DMS53 (cell line): ENCODE data around the gene MGAT3.
"Not testable (repeated sequence)": the region's sequence is repeated elsewhere in the genome, so short reads cannot be mapped to it uniquely, and the experiment has no call there.

ENCODE experiments used
- DNase-seq: peaks from one replicate; lab custom pipeline; 2025; lab: John Stamatoyannopoulos, UW

MGAT3 gene

GRCh38 chr22:39456522-39457197 is at the start of gene MGAT3:
MGAT3 (plus strand) TSS chr22:39457012; CDS start chr22:39487348, 30,336 bp downstream.
- DNase-seq = peak; percentile 39

- DNase-seq = no peak
These were observed 48.6 kb upstream of the MGAT3 start for GRCh38 chr22:39408173-39408572.

GRCh38 chr22:39408807-39409206 is 48.0 kb upstream of the MGAT3 start:
- DNase-seq = no peak

GRCh38 chr22:39409516-39410029 is 47.2 kb upstream of the MGAT3 start:
- DNase-seq = no peak

- DNase-seq = no peak
These were observed 46.5 kb upstream of the MGAT3 start for GRCh38 chr22:39410264-39410663.

- DNase-seq = not testable (repeated sequence)
These were observed 44.9 kb upstream of the MGAT3 start for GRCh38 chr22:39411828-39412365.

GRCh38 chr22:39413204-39413603 is 43.6 kb upstream of the MGAT3 start:
- DNase-seq = not testable (repeated sequence)

GRCh38 chr22:39414377-39414776 is 42.4 kb upstream of the MGAT3 start:
- no peak for DNase-seq

- DNase-seq = no peak
These were observed 41.9 kb upstream of the MGAT3 start for GRCh38 chr22:39414886-39415285.

- DNase-seq = no peak
These were observed 41.3 kb upstream of the MGAT3 start for GRCh38 chr22:39415506-39415905.

GRCh38 chr22:39416319-39416718 is 40.5 kb upstream of the MGAT3 start:
- no peak for DNase-seq

GRCh38 chr22:39417641-39418040 is 39.2 kb upstream of the MGAT3 start:
- no peak for DNase-seq

- no peak for DNase-seq
These were observed 38.1 kb upstream of the MGAT3 start for GRCh38 chr22:39418696-39419095.

GRCh38 chr22:39419096-39419495 is 37.7 kb upstream of the MGAT3 start:
- DNase-seq = no peak

- DNase-seq = no peak
These were observed 36.9 kb upstream of the MGAT3 start for GRCh38 chr22:39419911-39420310.

- no peak for DNase-seq
These were observed 35.1 kb upstream of the MGAT3 start for GRCh38 chr22:39421691-39422090.

- no peak for DNase-seq
These were observed 34.7 kb upstream of the MGAT3 start for GRCh38 chr22:39422101-39422500.

- no peak for DNase-seq
These were observed 34.1 kb upstream of the MGAT3 start for GRCh38 chr22:39422721-39423120.

GRCh38 chr22:39423976-39424375 is 32.8 kb upstream of the MGAT3 start:
- DNase-seq = no peak

GRCh38 chr22:39426380-39427043 is 30.3 kb upstream of the MGAT3 start:
- no peak for DNase-seq

GRCh38 chr22:39427751-39428596 is 28.8 kb upstream of the MGAT3 start:
- DNase-seq = no peak

- no peak for DNase-seq
These were observed 28.2 kb upstream of the MGAT3 start for GRCh38 chr22:39428597-39429071.
